ENCODE measurements around the gene RBFOX2. TPM values are rescaled to one million over a fixed set of nuclear protein-coding genes. Genes with fewer than 3 reads are reported as not detected.

The RBFOX2 gene
- total RNA-seq, 1 experiment from 2014 or later: 77.7 TPM

GRCh38 chr22:35690001-35690400, 338.6 kb downstream of the RBFOX2 start:
- DNase-seq: no peak
- no peak overlapping the region for H3K4me3 ChIP-seq (ENCODE audit: insufficient read depth, low read depth, low read length)
- H3K36me3 ChIP-seq (replicated peaks; ENCODE audit: control insufficient read depth, insufficient read depth, low read length): no peaks in the 10 kb centered on the region
- H3K27me3 ChIP-seq (ENCODE audit: control insufficient read depth, insufficient read depth, low read length): no peaks in the 10 kb centered on the region; the same call in none of the 2 replicates

- no peak overlapping the region for H3K4me3 ChIP-seq (ENCODE audit: insufficient read depth, low read depth, low read length)
- H3K36me3 ChIP-seq (replicated peaks; ENCODE audit: control insufficient read depth, insufficient read depth, low read length): no peaks in the 10 kb centered on the region
- DNase-seq: no peak
- H3K27me3 ChIP-seq (ENCODE audit: control insufficient read depth, insufficient read depth, low read length): no peaks in the 10 kb centered on the region; the same call in none of the 2 replicates
These were observed 339.5 kb downstream of the RBFOX2 start for GRCh38 chr22:35688913-35689675.

Other genes with a start within 250 kb of the RBFOX2 start
- 0.28 TPM in 1 of 2 replicates, not detected in the other for gene APOL3, start 131.9 kb upstream of the RBFOX2 start, total RNA-seq (2014; rRNA removed; shearing (Covaris generic))
- gene APOL4, start 173.0 kb upstream of the RBFOX2 start, total RNA-seq (2014; rRNA removed; shearing (Covaris generic)): not detected in 2 replicates
- 14.9 and 18.0 TPM in 2 replicates for gene APOL2, start 210.7 kb upstream of the RBFOX2 start, total RNA-seq (2014; rRNA removed; shearing (Covaris generic))
- not detected in 2 replicates for gene APOL1, start 224.3 kb upstream of the RBFOX2 start, total RNA-seq (2014; rRNA removed; shearing (Covaris generic))